HCT116 (cell line): ENCODE data around the gene THAP3.

Experiments
- ATF3 ChIP-seq: IDR thresholded peaks from 2 replicates; pipeline ENCODE4 v1.6.1; 2012
- CTCF ChIP-seq, 3 experiments: fragments of 200-600 bp in 1 of 3; sonication (generic) in 1 of 3; IDR thresholded peaks in 2 of 3; conservative IDR thresholded peaks in 1 of 3; 2 replicates each; pipeline ENCODE4 v1.5.1; 2012 to 2017; ENCODE audit warnings: low read depth in 2 of 3, low read length in 2 of 3, antibody characterized with exemption in 1 of 3, borderline replicate concordance in 1 of 3, control low read depth in 1 of 3, mild to moderate bottlenecking in 1 of 3, mixed read lengths in 1 of 3, mixed run types in 1 of 3, moderate library complexity in 1 of 3; ENCODE audit not compliant: insufficient read depth in 1 of 3
- EZH2 ChIP-seq: fragments of 200-600 bp; sonication (generic); IDR thresholded peaks from 2 replicates; pipeline ENCODE4 v1.6.1; 2017; ENCODE audit warnings: antibody characterized with exemption, mixed run types
- MAX ChIP-seq: IDR thresholded peaks from 2 replicates; pipeline ENCODE4 v1.6.1; 2012
- POLR2AphosphoS5 ChIP-seq: IDR thresholded peaks from 2 replicates; pipeline ENCODE4 v1.6.1; 2011; ENCODE audit warnings: mild to moderate bottlenecking, low read depth, low read length, moderate library complexity
- ZFX ChIP-seq: fragments of 450-650 bp; IDR thresholded peaks from 2 replicates; pipeline ENCODE4 v1.6.1; 2017

GRCh38 chr1:6635161-6635909, 10.7 kb downstream of the THAP3 start:
- TF ChIP-seq MAX (no peak), CTCF (IDR thresholded peaks at IDR 0.05 in 2 of 3, conservative IDR thresholded peaks at IDR 0.05 in 1 of 3; ENCODE audit: borderline replicate concordance in 1 of 3, insufficient read depth in 1 of 3, low read depth in 2 of 3, low read length in 2 of 3) (no peak), EZH2 (no peak), POLR2AphosphoS5 (no peak), ZFX (no peak), ATF3 (no peak)
